PFSK-1 (cell line): ENCODE measurements around the gene A2M.

Experiments used
- FOXP2 ChIP-seq: optimal IDR thresholded peaks from 2 replicates; pipeline ENCODE3; 2011; ENCODE audit warnings: borderline replicate concordance, control low read depth, inconsistent platforms; ENCODE audit not compliant: insufficient read depth; ENCODE audit errors: extremely low read length, extremely low read depth
- POLR2AphosphoS5 ChIP-seq: IDR thresholded peaks from 2 replicates; pipeline ENCODE4 v1.6.1; 2012; ENCODE audit warnings: low read depth, mild to moderate bottlenecking, control low read depth, low read length, moderate library complexity
- REST ChIP-seq, 2 experiments: IDR thresholded peaks; 2 replicates each; pipeline versions ENCODE4 v1.6.1 to v1.8.0; 2011 to 2012; ENCODE audit warnings: low read depth in 2 of 2, low read length in 2 of 2, control low read depth in 1 of 2, inconsistent platforms in 1 of 2, mild to moderate bottlenecking in 1 of 2, moderate library complexity in 1 of 2; ENCODE audit not compliant: insufficient read depth in 1 of 2
- SIN3A ChIP-seq: IDR thresholded peaks from 2 replicates; pipeline ENCODE4 v1.6.1; 2012; ENCODE audit warnings: mild to moderate bottlenecking, low read length, moderate library complexity, borderline replicate concordance; ENCODE audit not compliant: insufficient read depth
- TAF1 ChIP-seq: IDR thresholded peaks from 2 replicates; pipeline ENCODE4 v1.6.1; 2012; ENCODE audit warnings: low read length, control low read depth, borderline replicate concordance; ENCODE audit not compliant: insufficient read depth

A2M gene

DNA sequence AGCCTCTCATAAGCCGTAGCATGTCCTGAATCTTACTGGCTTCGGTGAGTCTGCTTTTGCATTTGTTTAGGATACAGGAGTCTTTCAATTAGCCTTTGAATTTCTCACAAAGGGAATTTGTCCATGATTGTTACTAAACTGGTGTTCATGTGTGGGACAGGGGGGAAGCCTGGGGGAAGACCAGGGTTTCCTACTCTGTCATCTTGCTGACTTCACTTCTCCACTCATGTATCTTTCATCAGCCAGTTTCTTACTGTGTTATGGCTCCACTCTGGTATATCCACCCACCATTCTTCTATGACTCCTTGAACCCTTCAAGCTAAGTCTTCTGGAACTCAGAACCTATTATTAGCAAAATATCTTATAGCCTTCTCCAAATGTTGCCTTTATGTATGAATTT lies 31.7 kb upstream of the A2M start:
- TF ChIP-seq SIN3A, result no peak
- TF ChIP-seq REST (IDR thresholded peaks at IDR 0.05; ENCODE audit: insufficient read depth in 1 of 2, low read depth in 2 of 2, low read length in 2 of 2), result no peak
- no peak for TF ChIP-seq TAF1
- no peak for TF ChIP-seq FOXP2

GRCh38 chr12:9144730-9145106 lies 29.0 kb upstream of the A2M start:
- TF ChIP-seq POLR2AphosphoS5, result no peak
- TF ChIP-seq TAF1, result no peak
- TF ChIP-seq FOXP2, result no peak
- no peak for TF ChIP-seq SIN3A
- TF ChIP-seq REST (IDR thresholded peaks at IDR 0.05; ENCODE audit: insufficient read depth in 1 of 2, low read depth in 2 of 2, low read length in 2 of 2), result no peak

DNA sequence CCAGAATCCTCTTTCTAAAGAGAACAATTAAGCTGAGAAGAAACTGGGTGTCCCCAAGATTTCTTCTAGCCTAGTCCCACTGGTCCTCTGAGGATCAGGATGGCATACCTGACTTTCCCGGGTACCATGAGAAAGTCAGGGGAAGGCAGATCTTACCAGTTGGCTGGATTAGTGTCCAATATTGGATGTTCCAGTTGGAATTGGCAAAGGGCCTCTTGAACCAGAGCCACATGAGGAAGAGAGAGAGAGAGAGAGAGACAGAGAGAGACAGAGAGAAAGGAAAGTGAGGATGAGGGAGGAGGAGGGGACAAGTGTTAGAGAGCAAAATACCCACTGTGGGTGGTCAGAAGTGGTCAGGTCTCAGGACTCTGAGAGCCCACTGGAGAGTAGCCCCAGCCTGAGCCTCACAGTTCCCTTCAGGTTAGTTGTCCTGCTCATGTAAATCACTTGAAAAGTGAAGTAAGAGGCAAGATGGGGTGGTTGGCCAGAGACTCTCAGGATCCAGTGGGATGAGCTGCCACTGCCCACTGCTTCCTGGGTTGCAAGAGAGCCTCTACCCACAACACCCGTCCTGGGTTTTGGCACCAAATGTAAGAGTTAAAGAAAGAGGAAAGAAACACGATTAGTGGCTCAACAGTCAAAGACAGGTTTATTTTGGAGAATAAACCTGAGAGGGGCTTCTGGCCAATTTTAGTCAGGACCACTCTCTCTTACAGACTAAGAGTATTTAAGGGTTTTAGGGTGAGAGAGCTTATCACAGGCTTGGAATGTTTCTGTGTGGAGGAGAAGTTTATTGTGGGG lies 28.4 kb upstream of the A2M start:
- TF ChIP-seq FOXP2, result no peak
- no peak for TF ChIP-seq SIN3A
- no peak for TF ChIP-seq REST (IDR thresholded peaks at IDR 0.05; ENCODE audit: insufficient read depth in 1 of 2, low read depth in 2 of 2, low read length in 2 of 2)
- no peak for TF ChIP-seq TAF1
- TF ChIP-seq POLR2AphosphoS5, result no peak

GRCh38 chr12:9143137-9143536 lies 27.4 kb upstream of the A2M start:
- TF ChIP-seq FOXP2, result no peak
- TF ChIP-seq TAF1, result no peak
- no peak for TF ChIP-seq SIN3A
- no peak for TF ChIP-seq POLR2AphosphoS5
- no peak for TF ChIP-seq REST (IDR thresholded peaks at IDR 0.05; ENCODE audit: insufficient read depth in 1 of 2, low read depth in 2 of 2, low read length in 2 of 2)

DNA sequence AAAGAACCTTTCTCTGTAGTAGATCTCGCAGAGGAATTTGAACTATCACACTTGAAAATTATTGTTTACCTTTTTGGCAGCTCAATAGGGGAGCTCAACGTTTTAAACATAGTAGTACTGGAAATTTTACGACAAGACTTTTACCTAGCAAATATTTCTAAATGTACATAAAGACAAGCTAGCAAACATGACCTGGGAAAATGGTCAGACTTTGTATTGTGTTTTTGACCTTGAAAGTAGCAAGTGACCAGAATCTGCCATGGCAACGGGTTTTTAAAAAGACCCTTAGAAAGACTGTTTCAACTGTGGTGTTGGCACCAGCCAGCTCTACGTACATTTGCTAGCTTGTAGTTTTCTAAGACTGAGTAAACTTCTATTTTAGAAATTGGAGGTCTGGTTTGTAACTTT lies 20.2 kb upstream of the A2M start:
- TF ChIP-seq FOXP2 (no peak), SIN3A (no peak), REST (IDR thresholded peaks at IDR 0.05; ENCODE audit: insufficient read depth in 1 of 2, low read depth in 2 of 2, low read length in 2 of 2) (no peak), TAF1 (no peak), POLR2AphosphoS5 (no peak)
